OCI-LY3 (cell line): ENCODE results near the gene XXYLT1.

Experiments
- H2AFZ ChIP-seq: fragments of 200-600, 300-600 bp; shearing (Covaris generic); 2 replicates; pipeline ENCODE4 v1.6.0; 2014; ENCODE audit warnings: antibody characterized with exemption, low read depth, low read length
- H3K27ac ChIP-seq: fragments of 200-600, 300-600 bp; sonication (generic); 2 replicates; pipeline ENCODE4 v1.5.1; 2014; ENCODE audit warnings: mild to moderate bottlenecking, low read length, moderate library complexity, mixed read lengths
- H3K27me3 ChIP-seq: fragments of 200-600, 300-600 bp; sonication (generic); 2 replicates; pipeline ENCODE4 v1.6.1; 2014; ENCODE audit warnings: low read depth, low read length, mixed read lengths
- H3K36me3 ChIP-seq: fragments of 200-600, 300-600 bp; sonication (generic); replicated peaks from 2 replicates; pipeline ENCODE3; 2014; ENCODE audit warnings: low read depth, low read length, mixed read lengths
- H3K4me1 ChIP-seq: fragments of 300-600, 200-600 bp; sonication (generic); 2 replicates; pipeline ENCODE4 v1.6.1; 2014; ENCODE audit warnings: low read length, mixed read lengths
- H3K4me2 ChIP-seq: fragments of 200-600, 300-600 bp; sonication (generic); 2 replicates; pipeline ENCODE4 v1.6.1; 2014; ENCODE audit warnings: low read length, mixed read lengths
- H3K4me3 ChIP-seq: fragments of 300-600, 200-600 bp; sonication (generic); 2 replicates; pipeline ENCODE4 v1.5.1; 2014; ENCODE audit warnings: antibody characterized with exemption, mild to moderate bottlenecking, low read length, moderate library complexity
- H3K79me2 ChIP-seq: fragments of 300-600, 200-600 bp; shearing (Covaris generic); 2 replicates; pipeline ENCODE4 v1.6.1; 2014; ENCODE audit warnings: mild to moderate bottlenecking, low read length, mixed read lengths
- H3K9ac ChIP-seq: fragments of 300-600, 200-600 bp; shearing (Covaris generic); 2 replicates; pipeline ENCODE4 v1.6.0; 2014; ENCODE audit warnings: mild to moderate bottlenecking, low read length, moderate library complexity
- H3K9me3 ChIP-seq: fragments of 200-600, 300-600 bp; shearing (Covaris generic); 2 replicates; pipeline ENCODE4 v1.6.1; 2014; ENCODE audit warnings: low read length, mixed read lengths; ENCODE audit not compliant: insufficient read depth
- H4K20me1 ChIP-seq: fragments of 200-600, 300-600 bp; sonication (generic); 2 replicates; pipeline ENCODE4 v1.6.1; 2016; ENCODE audit warnings: low read length, mixed read lengths; ENCODE audit not compliant: insufficient read depth
- EZH2phosphoT487 ChIP-seq: fragments of 200-600 bp; shearing (Covaris generic); IDR thresholded peaks from 2 replicates; pipeline ENCODE4 v1.6.1; 2018; ENCODE audit warnings: antibody characterized with exemption, mixed run types, low read depth
- TF ChIP-seq, protein P1 (sequence below): fragments of 200-600, 300-600 bp; sonication (generic); IDR thresholded peaks from 2 replicates; pipeline ENCODE4 v1.5.1; 2014; ENCODE audit warnings: antibody characterized with exemption, low read length, low read depth

XXYLT1 gene

GRCh38 chr3:195118671-195119070, 152.3 kb downstream of the XXYLT1 start:
- no peaks in the 10 kb centered on the region for H3K27me3 ChIP-seq
- H2AFZ ChIP-seq, result no peak overlapping the region
- no peak overlapping the region for H3K4me2 ChIP-seq
- no peak for TF ChIP-seq EZH2phosphoT487
- TF ChIP-seq, protein P1, sequence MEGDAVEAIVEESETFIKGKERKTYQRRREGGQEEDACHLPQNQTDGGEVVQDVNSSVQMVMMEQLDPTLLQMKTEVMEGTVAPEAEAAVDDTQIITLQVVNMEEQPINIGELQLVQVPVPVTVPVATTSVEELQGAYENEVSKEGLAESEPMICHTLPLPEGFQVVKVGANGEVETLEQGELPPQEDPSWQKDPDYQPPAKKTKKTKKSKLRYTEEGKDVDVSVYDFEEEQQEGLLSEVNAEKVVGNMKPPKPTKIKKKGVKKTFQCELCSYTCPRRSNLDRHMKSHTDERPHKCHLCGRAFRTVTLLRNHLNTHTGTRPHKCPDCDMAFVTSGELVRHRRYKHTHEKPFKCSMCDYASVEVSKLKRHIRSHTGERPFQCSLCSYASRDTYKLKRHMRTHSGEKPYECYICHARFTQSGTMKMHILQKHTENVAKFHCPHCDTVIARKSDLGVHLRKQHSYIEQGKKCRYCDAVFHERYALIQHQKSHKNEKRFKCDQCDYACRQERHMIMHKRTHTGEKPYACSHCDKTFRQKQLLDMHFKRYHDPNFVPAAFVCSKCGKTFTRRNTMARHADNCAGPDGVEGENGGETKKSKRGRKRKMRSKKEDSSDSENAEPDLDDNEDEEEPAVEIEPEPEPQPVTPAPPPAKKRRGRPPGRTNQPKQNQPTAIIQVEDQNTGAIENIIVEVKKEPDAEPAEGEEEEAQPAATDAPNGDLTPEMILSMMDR, result no peak
- peaks cover 11% of the 10 kb centered on the region; the same call in 1 of the 2 replicates for H3K4me1 ChIP-seq
- H4K20me1 ChIP-seq, result no peaks in the 10 kb centered on the region
- no peaks in the 10 kb centered on the region for H3K36me3 ChIP-seq
- H3K9ac ChIP-seq, result no peak overlapping the region
- H3K4me3 ChIP-seq, result no peak overlapping the region
- no peaks in the 10 kb centered on the region for H3K79me2 ChIP-seq
- H3K27ac ChIP-seq, result no peak overlapping the region
- no peaks in the 10 kb centered on the region for H3K9me3 ChIP-seq

GRCh38 chr3:195117978-195118581, 152.9 kb downstream of the XXYLT1 start:
- Histone ChIP-seq H3K4me3 (no peak overlapping the region), H3K27me3 (no peaks in the 10 kb centered on the region), H3K36me3 (no peaks in the 10 kb centered on the region), H3K27ac (no peak overlapping the region), H3K79me2 (no peaks in the 10 kb centered on the region), H4K20me1 (no peaks in the 10 kb centered on the region), H3K4me1 (peaks cover 11% of the 10 kb centered on the region; the same call in 1 of the 2 replicates), H3K9ac (no peak overlapping the region), H3K4me2 (no peak overlapping the region), H2AFZ (no peak overlapping the region), H3K9me3 (no peaks in the 10 kb centered on the region)
- TF ChIP-seq, protein P1, result peak; percentile 34
- no peak for TF ChIP-seq EZH2phosphoT487

GRCh38 chr3:195116407-195117185, 154.4 kb downstream of the XXYLT1 start:
- H3K4me1 ChIP-seq, result peaks cover 11% of the 10 kb centered on the region; the same call in 1 of the 2 replicates
- H3K9ac ChIP-seq, result no peak overlapping the region
- H3K9me3 ChIP-seq, result no peaks in the 10 kb centered on the region
- no peak overlapping the region for H3K27ac ChIP-seq
- TF ChIP-seq, protein P1, result no peak
- TF ChIP-seq EZH2phosphoT487, result no peak
- H4K20me1 ChIP-seq, result no peaks in the 10 kb centered on the region
- no peak overlapping the region for H2AFZ ChIP-seq
- no peak overlapping the region for H3K4me2 ChIP-seq
- H3K4me3 ChIP-seq, result no peak overlapping the region
- H3K27me3 ChIP-seq, result no peaks in the 10 kb centered on the region
- no peaks in the 10 kb centered on the region for H3K36me3 ChIP-seq
- H3K79me2 ChIP-seq, result no peaks in the 10 kb centered on the region

DNA sequence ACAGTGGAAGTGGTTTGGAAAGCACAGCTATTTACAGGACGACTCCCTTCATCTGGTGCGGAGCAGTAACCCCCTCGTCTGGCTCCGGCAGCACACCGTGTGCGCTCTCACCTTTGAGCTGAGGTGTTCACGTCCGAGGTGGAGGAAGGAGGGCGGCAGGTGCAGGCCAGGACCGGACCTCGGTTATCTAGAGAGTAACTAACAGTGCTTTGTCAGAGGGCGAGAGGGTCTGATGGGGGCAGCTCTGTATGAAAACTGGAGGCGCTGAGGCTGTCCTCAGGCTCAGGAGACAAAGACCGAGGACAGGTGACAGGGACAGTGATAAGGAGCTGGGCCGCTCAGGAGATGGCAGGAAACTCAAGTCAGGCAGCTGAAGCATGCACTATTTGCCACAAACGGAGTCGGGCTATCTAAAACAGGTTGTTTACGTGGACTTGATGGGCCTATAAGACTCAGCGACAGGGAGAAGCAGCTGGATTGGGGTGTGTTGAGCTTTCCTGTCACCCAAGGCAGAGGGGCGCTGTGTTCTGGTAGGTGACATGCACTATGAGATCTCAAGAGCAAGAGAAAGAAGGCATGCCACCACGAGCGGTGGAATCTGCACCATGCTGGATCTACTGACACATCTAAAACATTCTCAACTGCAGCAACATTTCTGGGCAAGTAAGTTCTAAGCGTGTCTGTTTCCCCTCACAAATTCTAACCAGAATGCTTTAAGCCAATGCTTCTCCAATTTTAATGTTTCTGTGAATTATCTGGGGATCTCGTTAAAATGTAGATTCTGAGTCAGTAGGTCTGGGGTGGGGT, 155.2 kb downstream of the XXYLT1 start:
- Histone ChIP-seq H3K27ac (no peak overlapping the region), H4K20me1 (no peaks in the 10 kb centered on the region), H3K9me3 (no peaks in the 10 kb centered on the region), H3K4me2 (no peak overlapping the region), H3K36me3 (no peaks in the 10 kb centered on the region), H3K79me2 (no peaks in the 10 kb centered on the region), H3K4me3 (no peak overlapping the region), H2AFZ (no peak overlapping the region), H3K9ac (no peak overlapping the region), H3K27me3 (no peaks in the 10 kb centered on the region), H3K4me1 (peaks cover 11% of the 10 kb centered on the region; the same call in 1 of the 2 replicates)
- TF ChIP-seq EZH2phosphoT487, result no peak
- TF ChIP-seq, protein P1, result no peak
